Gastrocnemius medialis (tissue), 4 donors: ENCODE measurements around the gene TRIM58. TPM values are rescaled to one million over a fixed set of nuclear protein-coding genes. Genes with fewer than 3 reads are reported as not detected.

Source experiments
- ATAC-seq, 2 donors: fragments of 150-250 bp; one replicate each; pipeline ENCODE4 v1.9.1; 2016
- DNase-seq, 2 donors: peaks; one replicate each; pipeline ENCODE4 v3.0.0-alpha.2; 2019
- H3K27ac ChIP-seq, 4 donors: fragments of 200-600 bp; sonication (generic); 1 replicate in 1 of 4; 2 replicates in 3 of 4; pipeline ENCODE4 v1.5.1; 2016 to 2018; ENCODE audit warnings: mild to moderate bottlenecking in 2 of 4, moderate library complexity in 1 of 4
- H3K27me3 ChIP-seq, 3 donors: fragments of 200-600 bp; sonication (generic) in 2 of 3; 1 replicate in 1 of 3; 2 replicates in 2 of 3; pipeline versions ENCODE4 v1.5.1 to v1.6.0; 2016 to 2019; ENCODE audit warnings: mild to moderate bottlenecking in 1 of 3, moderate library complexity in 1 of 3
- H3K36me3 ChIP-seq, 2 donors: fragments of 200-600 bp; sonication (generic) in 1 of 2; one replicate each; pipeline ENCODE4 v1.5.1; 2017 to 2018
- H3K4me1 ChIP-seq, 2 donors: fragments of 200-600 bp; sonication (generic) in 1 of 2; one replicate each; pipeline ENCODE4 v1.5.1; 2016 to 2017; ENCODE audit warnings: mild to moderate bottlenecking in 2 of 2
- H3K4me3 ChIP-seq, 4 donors: fragments of 200-600 bp; sonication (generic) in 3 of 4; 1 replicate in 1 of 4; 2 replicates in 3 of 4; pipeline ENCODE4 v1.5.1; 2016 to 2019; ENCODE audit warnings: mild to moderate bottlenecking in 2 of 4
- H3K9me3 ChIP-seq, 3 donors: fragments of 200-600 bp; sonication (generic) in 2 of 3; 1 replicate in 1 of 3; 2 replicates in 2 of 3; pipeline ENCODE4 v1.5.1; 2016 to 2019
- POLR2A ChIP-seq, 2 donors: fragments of 450-650 bp; IDR thresholded peaks; one replicate each; pipeline ENCODE4 v1.6.1; 2017; ENCODE audit warnings: antibody characterized with exemption in 2 of 2, mild to moderate bottlenecking in 2 of 2, moderate library complexity in 2 of 2
- in situ Hi-C, 4 donors: fragments of 200-750 bp; cut with MboI; loops; one replicate each; pipeline versions ENCODE4 v1.15.0 to v1.8.0; 2017; ENCODE audit warnings: low sequenced_read_pairs in 4 of 4
- intact Hi-C: fragments of 100-400 bp; cut with DNase I; formaldehyde crosslinking; loops from one replicate; pipeline ENCODE4 v1.15.1; 2023; ENCODE audit warnings: low total_unique reads
- total RNA-seq, 4 donors: library from RNA; depleted of rRNA; stranded (reverse); fragments of >200 nt; gene quantifications; one replicate each; pipeline versions ENCODE4 v1.1.0 to v1.2.3, GENCODE V29; 2016
- TF ChIP-seq, protein P1 (sequence below), 5 experiments: fragments of 450-650 bp in 3 of 5; fragments of 200-600 bp in 2 of 5; sonication (generic) in 2 of 5; IDR thresholded peaks in 4 of 5; conservative IDR thresholded peaks in 1 of 5; 1 replicate in 4 of 5; 2 replicates in 1 of 5; pipeline ENCODE4 v1.5.1; 2016 to 2019; ENCODE audit warnings: antibody characterized with exemption in 5 of 5, mild to moderate bottlenecking in 3 of 5, moderate library complexity in 3 of 5

TRIM58 gene
- total RNA-seq, 4 donors from 2014 or later, result 0.26 to 1.5 (median 0.49) TPM

DNA sequence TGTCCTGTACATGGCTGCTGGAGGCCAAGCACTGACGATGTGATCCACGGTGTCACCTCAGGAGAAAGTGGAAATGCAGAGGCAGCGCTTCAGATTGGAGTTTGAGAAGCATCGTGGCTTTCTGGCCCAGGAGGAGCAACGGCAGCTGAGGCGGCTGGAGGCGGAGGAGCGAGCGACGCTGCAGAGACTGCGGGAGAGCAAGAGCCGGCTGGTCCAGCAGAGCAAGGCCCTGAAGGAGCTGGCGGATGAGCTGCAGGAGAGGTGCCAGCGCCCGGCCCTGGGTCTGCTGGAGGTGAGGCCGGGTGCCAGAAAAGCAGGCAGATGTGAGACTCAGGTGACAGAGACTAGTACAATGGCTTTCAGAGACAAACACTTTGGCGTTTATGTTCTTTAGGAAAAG lies 7.7 kb downstream of the TRIM58 start:
- no peaks in the 10 kb centered on the region for H3K9me3 ChIP-seq
- H3K4me3 ChIP-seq, result no peak overlapping the region
- H3K4me1 ChIP-seq, result no peaks in the 10 kb centered on the region
- intact Hi-C loops (no loop called here), in situ Hi-C loops (no loop called here)
- no peak for ATAC-seq
- DNase-seq, result no peak
- H3K36me3 ChIP-seq, result no peaks in the 10 kb centered on the region
- H3K27ac ChIP-seq, result no peak overlapping the region
- TF ChIP-seq, protein P1, sequence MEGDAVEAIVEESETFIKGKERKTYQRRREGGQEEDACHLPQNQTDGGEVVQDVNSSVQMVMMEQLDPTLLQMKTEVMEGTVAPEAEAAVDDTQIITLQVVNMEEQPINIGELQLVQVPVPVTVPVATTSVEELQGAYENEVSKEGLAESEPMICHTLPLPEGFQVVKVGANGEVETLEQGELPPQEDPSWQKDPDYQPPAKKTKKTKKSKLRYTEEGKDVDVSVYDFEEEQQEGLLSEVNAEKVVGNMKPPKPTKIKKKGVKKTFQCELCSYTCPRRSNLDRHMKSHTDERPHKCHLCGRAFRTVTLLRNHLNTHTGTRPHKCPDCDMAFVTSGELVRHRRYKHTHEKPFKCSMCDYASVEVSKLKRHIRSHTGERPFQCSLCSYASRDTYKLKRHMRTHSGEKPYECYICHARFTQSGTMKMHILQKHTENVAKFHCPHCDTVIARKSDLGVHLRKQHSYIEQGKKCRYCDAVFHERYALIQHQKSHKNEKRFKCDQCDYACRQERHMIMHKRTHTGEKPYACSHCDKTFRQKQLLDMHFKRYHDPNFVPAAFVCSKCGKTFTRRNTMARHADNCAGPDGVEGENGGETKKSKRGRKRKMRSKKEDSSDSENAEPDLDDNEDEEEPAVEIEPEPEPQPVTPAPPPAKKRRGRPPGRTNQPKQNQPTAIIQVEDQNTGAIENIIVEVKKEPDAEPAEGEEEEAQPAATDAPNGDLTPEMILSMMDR (IDR thresholded peaks at IDR 0.05 in 4 of 5, conservative IDR thresholded peaks at IDR 0.05 in 1 of 5), result no peak
- TF ChIP-seq POLR2A (IDR thresholded peaks at IDR 0.05), result no peak
- no peaks in the 10 kb centered on the region for H3K27me3 ChIP-seq

DNA sequence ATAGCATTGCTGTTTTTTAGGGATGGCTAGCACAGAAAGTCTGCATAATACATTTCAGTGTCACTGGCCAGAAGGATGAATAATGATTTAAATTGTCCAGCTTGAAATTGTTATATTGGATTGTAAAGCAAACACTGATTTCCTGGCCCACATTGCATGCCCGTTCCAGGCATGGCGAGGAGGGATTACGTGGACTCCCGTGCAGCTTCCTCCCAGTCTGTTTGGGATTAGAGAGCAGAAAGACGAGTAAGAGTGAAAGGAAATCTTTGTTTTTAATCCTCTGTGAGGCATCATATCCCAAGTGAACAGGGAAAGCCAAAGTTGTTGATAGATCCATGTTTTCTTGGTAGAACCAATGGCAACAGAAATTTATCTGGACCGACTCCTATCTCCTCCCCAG lies 8.4 kb downstream of the TRIM58 start:
- Histone ChIP-seq H3K36me3 (no peaks in the 10 kb centered on the region), H3K27me3 (no peaks in the 10 kb centered on the region), H3K4me3 (no peak overlapping the region), H3K9me3 (no peaks in the 10 kb centered on the region), H3K27ac (no peak overlapping the region), H3K4me1 (no peaks in the 10 kb centered on the region)
- ATAC-seq (no peak), DNase-seq (no peak)
- intact Hi-C loops (no loop called here), in situ Hi-C loops (no loop called here)
- TF ChIP-seq, protein P1 (IDR thresholded peaks at IDR 0.05 in 4 of 5, conservative IDR thresholded peaks at IDR 0.05 in 1 of 5), result no peak
- TF ChIP-seq POLR2A (IDR thresholded peaks at IDR 0.05), result no peak

DNA sequence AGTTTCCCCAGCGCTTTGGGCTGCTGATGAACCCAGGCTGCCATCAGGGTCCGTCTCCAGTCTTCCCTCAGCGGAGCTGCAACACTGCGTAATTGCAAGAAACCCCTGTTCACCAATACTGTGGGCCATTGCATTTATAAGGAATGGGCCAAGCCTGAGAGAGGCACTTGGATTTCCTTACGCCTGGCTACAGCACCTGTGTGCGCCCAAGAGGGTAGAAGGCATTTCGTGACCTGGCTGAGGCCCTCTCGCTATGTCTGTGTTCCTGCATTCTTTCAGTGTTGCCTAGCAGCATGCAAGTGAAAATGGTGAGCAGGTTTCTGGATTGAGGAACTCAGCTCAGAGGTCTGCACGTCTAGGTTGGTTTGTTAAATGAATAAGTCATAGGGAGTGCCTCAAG lies 26.4 kb downstream of the TRIM58 start:
- H3K36me3 ChIP-seq, result no peaks in the 10 kb centered on the region
- intact Hi-C loops, result no loop called here
- in situ Hi-C loops, result no loop called here
- no peak overlapping the region for H3K27ac ChIP-seq
- no peaks in the 10 kb centered on the region for H3K4me1 ChIP-seq
- no peak overlapping the region for H3K4me3 ChIP-seq
- no peaks in the 10 kb centered on the region for H3K9me3 ChIP-seq
- no peak for TF ChIP-seq POLR2A (IDR thresholded peaks at IDR 0.05)
- TF ChIP-seq, protein P1 (IDR thresholded peaks at IDR 0.05 in 4 of 5, conservative IDR thresholded peaks at IDR 0.05 in 1 of 5), result no peak
- ATAC-seq, result no peak
- no peaks in the 10 kb centered on the region for H3K27me3 ChIP-seq
- no peak for DNase-seq

DNA sequence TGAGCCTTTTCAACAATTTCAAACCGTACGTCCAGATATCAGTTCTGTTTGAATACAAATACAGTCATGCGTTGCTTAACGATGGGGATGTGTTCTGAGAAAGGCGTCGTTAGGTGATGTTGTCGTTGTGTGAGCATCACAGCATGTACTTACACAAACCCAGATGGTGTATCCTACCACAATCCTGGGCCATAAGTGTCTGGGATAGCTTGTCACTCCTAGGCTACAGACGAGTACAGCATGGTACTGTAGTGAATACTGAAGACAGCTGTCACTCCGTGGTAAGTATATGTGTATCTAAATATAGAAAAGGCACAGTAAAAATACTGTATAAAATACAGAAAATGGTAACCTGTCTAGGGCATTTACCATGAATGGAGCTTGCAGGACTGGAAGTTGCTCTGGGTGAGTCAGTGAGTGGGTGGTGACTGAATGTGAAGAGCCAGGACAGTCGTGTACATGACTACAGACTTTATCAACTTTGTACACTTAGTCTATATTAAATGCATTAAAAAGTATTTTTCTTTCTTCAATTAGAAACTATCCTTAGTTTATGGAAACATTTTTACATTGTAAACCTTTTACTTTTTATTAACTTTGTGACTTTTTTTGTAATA lies 27.9 kb downstream of the TRIM58 start:
- H3K27ac ChIP-seq, result no peak overlapping the region
- H3K27me3 ChIP-seq, result no peaks in the 10 kb centered on the region
- intact Hi-C loops (no loop called here), in situ Hi-C loops (no loop called here)
- no peak overlapping the region for H3K4me3 ChIP-seq
- H3K36me3 ChIP-seq, result no peaks in the 10 kb centered on the region
- no peak for TF ChIP-seq POLR2A (IDR thresholded peaks at IDR 0.05)
- TF ChIP-seq, protein P1 (IDR thresholded peaks at IDR 0.05 in 4 of 5, conservative IDR thresholded peaks at IDR 0.05 in 1 of 5), result no peak
- DNase-seq, result no peak
- no peak for ATAC-seq
- H3K4me1 ChIP-seq, result no peaks in the 10 kb centered on the region
- no peaks in the 10 kb centered on the region for H3K9me3 ChIP-seq

DNA sequence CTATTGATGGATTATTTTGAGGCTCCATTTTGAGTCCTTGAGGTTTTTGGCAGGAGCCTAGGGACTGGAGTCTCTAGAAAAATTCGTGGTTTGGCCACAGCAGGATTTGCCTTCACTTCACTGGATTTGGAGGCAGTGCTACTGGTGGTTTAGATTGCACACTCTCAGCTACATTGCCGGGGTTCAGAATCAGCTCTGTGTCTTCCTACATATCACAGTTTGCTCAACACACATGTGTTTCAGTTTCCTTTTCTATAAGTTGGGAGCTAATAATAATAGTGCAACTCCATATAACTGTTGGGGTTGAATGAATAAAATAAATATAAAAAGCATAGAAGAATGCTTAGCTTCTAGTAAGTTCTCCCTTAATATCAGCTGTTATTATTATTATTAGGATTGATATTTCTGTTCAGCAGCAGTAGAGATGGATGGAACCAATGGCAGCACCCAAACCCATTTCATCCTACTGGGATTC lies 38.2 kb downstream of the TRIM58 start, which contains the start of gene OR2W3:
Gene OR2W3, plus strand, starts transcription at position 425 of the 475 bp plus-strand sequence. Its CDS starts 0 bp downstream, at position 425.
- Histone ChIP-seq H3K4me1 (no peaks in the 10 kb centered on the region), H3K27me3 (no peaks in the 10 kb centered on the region), H3K36me3 (no peaks in the 10 kb centered on the region), H3K27ac (no peak within 1 kb of the TSS), H3K9me3 (no peaks in the 10 kb centered on the region), H3K4me3 (no peak within 1 kb of the TSS)
- intact Hi-C loops (no loop called here), in situ Hi-C loops (no loop called here)
- TF ChIP-seq, protein P1 (IDR thresholded peaks at IDR 0.05 in 4 of 5, conservative IDR thresholded peaks at IDR 0.05 in 1 of 5), result no peak
- TF ChIP-seq POLR2A (IDR thresholded peaks at IDR 0.05), result no peak
- ATAC-seq, result no peak
- DNase-seq, result no peak
